H1 (cell line): ENCODE results near the gene MAPRE2. TPM values are rescaled to one million over a fixed set of nuclear protein-coding genes. Genes with fewer than 3 reads are reported as not detected.

Source experiments
- CTCF ChIA-PET: fragments of 300-600 bp; sonication (Branson Sonifier 250); formaldehyde crosslinking; loops from one replicate; lab custom pipeline; 2021; ENCODE audit not compliant: partially characterized antibody; lab: Charles Lee
- POLR2A ChIA-PET: fragments of 300-600 bp; sonication (Branson Sonifier 250); formaldehyde crosslinking; loops from one replicate; lab custom pipeline; 2021; ENCODE audit warnings: inconsistent platforms; ENCODE audit not compliant: partially characterized antibody; lab: Charles Lee
- DNase-seq, 2 experiments: peaks; one replicate each; pipeline versions ENCODE4 v3.0.0 to v3.0.0-alpha.2; 2010 to 2022; ENCODE audit warnings: low spot score in 2 of 2, low read depth in 1 of 2, mixed read lengths in 1 of 2
- FAIRE-seq: peaks from 2 replicates; lab custom pipeline; 2011; peaks lifted over from hg19 to GRCh38; lab: Jason Lieb, UNC
- H2AFZ ChIP-seq: 2 replicates; pipeline ENCODE4 v1.8.1; 2012; ENCODE audit warnings: low read length, inconsistent platforms
- H2AK5ac ChIP-seq: 2 replicates; pipeline ENCODE4 v1.6.1; 2013; ENCODE audit warnings: low read depth, low read length
- H2BK120ac ChIP-seq: replicated peaks from 2 replicates; pipeline ENCODE3; 2013; ENCODE audit warnings: low read depth, low read length, inconsistent platforms
- H2BK12ac ChIP-seq: 2 replicates; pipeline ENCODE4 v1.6.1; 2013; ENCODE audit warnings: low read depth, low read length
- H2BK15ac ChIP-seq: 2 replicates; pipeline ENCODE4 v1.6.1; 2013; ENCODE audit warnings: low read length
- H2BK20ac ChIP-seq: 2 replicates; pipeline ENCODE4 v1.6.1; 2013; ENCODE audit warnings: low read length
- H2BK5ac ChIP-seq: 2 replicates; pipeline ENCODE4 v1.6.1; 2013; ENCODE audit warnings: low read depth, low read length
- H3K14ac ChIP-seq: 2 replicates; pipeline ENCODE4 v1.6.1; 2013; ENCODE audit warnings: inconsistent platforms; ENCODE audit not compliant: insufficient read length
- H3K18ac ChIP-seq: 2 replicates; pipeline ENCODE4 v1.6.1; 2013; ENCODE audit warnings: low read length; ENCODE audit errors: extremely low read depth
- H3K23ac ChIP-seq: 2 replicates; pipeline ENCODE4 v1.6.1; 2013; ENCODE audit warnings: inconsistent platforms; ENCODE audit not compliant: insufficient read length
- H3K23me2 ChIP-seq: 2 replicates; pipeline ENCODE4 v1.6.1; 2013; ENCODE audit warnings: low read depth, low read length
- H3K27ac ChIP-seq: 2 replicates; pipeline ENCODE4 v1.6.1; 2011; ENCODE audit warnings: low read depth, low read length, inconsistent platforms
- H3K27me3 ChIP-seq, 4 experiments: replicated peaks in 1 of 4; 1 replicate in 1 of 4; 2 replicates in 3 of 4; pipeline versions ENCODE4 v1.6.1 to v1.8.1; 2011 to 2013; ENCODE audit warnings: low read length in 3 of 4, mild to moderate bottlenecking in 3 of 4, inconsistent platforms in 2 of 4, mixed read lengths in 2 of 4, moderate library complexity in 1 of 4; ENCODE audit not compliant: control insufficient read depth in 3 of 4, insufficient read depth in 3 of 4; ENCODE audit errors: extremely low read depth in 1 of 4
- H3K36me3 ChIP-seq, 4 experiments: 2 replicates each; pipeline versions ENCODE4 v1.6.1 to v1.8.1; 2011 to 2013; ENCODE audit warnings: mild to moderate bottlenecking in 4 of 4, low read length in 3 of 4, moderate library complexity in 2 of 4, control low read depth in 1 of 4, inconsistent platforms in 1 of 4; ENCODE audit not compliant: insufficient read depth in 4 of 4, control insufficient read depth in 2 of 4
- H3K4ac ChIP-seq: replicated peaks from 2 replicates; pipeline ENCODE3; 2013; ENCODE audit warnings: low read length, low read depth, mixed read lengths, inconsistent platforms; ENCODE audit not compliant: insufficient read length
- H3K4me1 ChIP-seq, 4 experiments: replicated peaks in 1 of 4; 1 replicate in 1 of 4; 2 replicates in 3 of 4; pipeline versions ENCODE4 v1.6.1 to v1.8.1; 2011 to 2013; ENCODE audit warnings: low read length in 3 of 4, inconsistent platforms in 2 of 4, mixed read lengths in 1 of 4; ENCODE audit not compliant: insufficient read depth in 4 of 4, control insufficient read depth in 3 of 4
- H3K4me2 ChIP-seq, 2 experiments: 2 replicates each; pipeline versions ENCODE4 v1.6.1 to v1.8.1; 2011 to 2013; ENCODE audit warnings: low read depth in 2 of 2, low read length in 2 of 2, control low read depth in 1 of 2, inconsistent platforms in 1 of 2, mild to moderate bottlenecking in 1 of 2; ENCODE audit not compliant: insufficient read depth in 1 of 2
- H3K4me3 ChIP-seq, 4 experiments: fragments of 200-600, 300-600 bp in 1 of 4; sonication (generic), shearing (Covaris generic), sonication (Bioruptor Twin) in 1 of 4; 2 replicates each; pipeline versions ENCODE4 v1.5.1 to v1.8.1; 2011 to 2016; ENCODE audit warnings: low read length in 4 of 4, low read depth in 3 of 4, control low read depth in 2 of 4, inconsistent platforms in 2 of 4, mild to moderate bottlenecking in 2 of 4, mixed read lengths in 1 of 4, moderate library complexity in 1 of 4; ENCODE audit not compliant: insufficient read depth in 2 of 4; ENCODE audit errors: extremely low read depth in 1 of 4
- H3K56ac ChIP-seq: replicated peaks from 2 replicates; pipeline ENCODE3; 2013; ENCODE audit warnings: low read depth, mild to moderate bottlenecking, mixed read lengths, low read length, inconsistent platforms; ENCODE audit not compliant: insufficient read length
- H3K79me1 ChIP-seq: 2 replicates; pipeline ENCODE4 v1.6.1; 2013; ENCODE audit warnings: low read depth, low read length, control low read depth
- H3K79me2 ChIP-seq, 2 experiments: 2 replicates each; pipeline versions ENCODE4 v1.6.1 to v1.8.1; 2012 to 2013; ENCODE audit warnings: low read length in 2 of 2, mild to moderate bottlenecking in 2 of 2, inconsistent platforms in 1 of 2; ENCODE audit not compliant: insufficient read depth in 2 of 2, control insufficient read depth in 1 of 2
- H3K9ac ChIP-seq, 4 experiments: replicated peaks in 1 of 4; 1 replicate in 1 of 4; 2 replicates in 3 of 4; pipeline versions ENCODE4 v1.6.1 to v1.8.1; 2011 to 2013; ENCODE audit warnings: low read depth in 3 of 4, low read length in 3 of 4, control low read depth in 2 of 4, mild to moderate bottlenecking in 2 of 4, moderate library complexity in 2 of 4, inconsistent platforms in 1 of 4; ENCODE audit errors: extremely low read depth in 1 of 4
- H3K9me3 ChIP-seq, 2 experiments: 2 replicates each; pipeline versions ENCODE4 v1.6.1 to v1.8.1; 2012 to 2013; ENCODE audit warnings: mild to moderate bottlenecking in 2 of 2, moderate library complexity in 2 of 2, control low read depth in 1 of 2, inconsistent platforms in 1 of 2, low read depth in 1 of 2, low read length in 1 of 2, mixed read lengths in 1 of 2; ENCODE audit not compliant: insufficient read depth in 2 of 2
- H4K20me1 ChIP-seq, 2 experiments: replicated peaks in 1 of 2; 2 replicates each; pipeline versions ENCODE3 to v1.8.1; 2011 to 2013; ENCODE audit warnings: inconsistent platforms in 2 of 2, low read length in 2 of 2, mild to moderate bottlenecking in 1 of 2; ENCODE audit not compliant: insufficient read depth in 2 of 2, control insufficient read depth in 1 of 2
- H4K5ac ChIP-seq: 2 replicates; pipeline ENCODE4 v1.6.1; 2013; ENCODE audit warnings: low read length, low read depth, mixed read lengths, inconsistent platforms; ENCODE audit not compliant: insufficient read length
- H4K8ac ChIP-seq: 2 replicates; pipeline ENCODE4 v1.8.0; 2013; ENCODE audit warnings: mild to moderate bottlenecking, moderate library complexity, low read length, inconsistent platforms; ENCODE audit not compliant: insufficient read depth; ENCODE audit errors: extremely low read depth
- H4K91ac ChIP-seq: replicated peaks from 2 replicates; pipeline ENCODE3; 2013; ENCODE audit warnings: low read length, mixed read lengths, inconsistent platforms; ENCODE audit not compliant: insufficient read length
- CBX8 ChIP-seq: fragments of 300-800, 300-1000 bp; sonication (generic); IDR thresholded peaks from 2 replicates; pipeline ENCODE4 v1.7.1; 2016; ENCODE audit warnings: low read depth, low read length, borderline replicate concordance
- CREB1 ChIP-seq: IDR thresholded peaks from 2 replicates; pipeline ENCODE4 v1.6.1; 2012; ENCODE audit warnings: inconsistent platforms
- EP300 ChIP-seq, 2 experiments: IDR thresholded peaks; 1 replicate in 1 of 2; 2 replicates in 1 of 2; pipeline ENCODE4 v1.6.1; 2011 to 2012; ENCODE audit warnings: low read depth in 2 of 2, low read length in 2 of 2, mild to moderate bottlenecking in 2 of 2, borderline replicate concordance in 1 of 2, inconsistent platforms in 1 of 2, moderate library complexity in 1 of 2
- HDAC2 ChIP-seq, 2 experiments: fragments of 300-600 bp in 1 of 2; sonication (generic) in 1 of 2; IDR thresholded peaks; 2 replicates each; pipeline ENCODE4 v1.6.1; 2011 to 2012; ENCODE audit warnings: low read depth in 2 of 2, low read length in 2 of 2, mild to moderate bottlenecking in 2 of 2, moderate library complexity in 2 of 2, borderline replicate concordance in 1 of 2, inconsistent platforms in 1 of 2
- MAFK ChIP-seq: IDR thresholded peaks from 2 replicates; pipeline ENCODE4 v1.6.1; 2012; ENCODE audit warnings: low read depth, mild to moderate bottlenecking, improper control_type of control experiment, low read length
- NANOG ChIP-seq: IDR thresholded peaks from 2 replicates; pipeline ENCODE4 v1.6.1; 2011; ENCODE audit warnings: low read length, low read depth, mild to moderate bottlenecking, inconsistent platforms; ENCODE audit not compliant: insufficient read depth, poor library complexity, severe bottlenecking
- RXRA ChIP-seq: IDR thresholded peaks from 2 replicates; pipeline ENCODE4 v1.6.1; 2011; ENCODE audit warnings: low read depth, mild to moderate bottlenecking, low read length, moderate library complexity; ENCODE audit not compliant: insufficient read depth
- SIN3A ChIP-seq, 2 experiments: IDR thresholded peaks in 1 of 2; conservative IDR thresholded peaks in 1 of 2; 2 replicates each; pipeline ENCODE4 v1.6.1; 2011 to 2012; ENCODE audit warnings: low read length in 2 of 2, improper control_type of control experiment in 1 of 2, low read depth in 1 of 2, mild to moderate bottlenecking in 1 of 2
- SIX5 ChIP-seq: IDR thresholded peaks from 2 replicates; pipeline ENCODE4 v1.6.1; 2011; ENCODE audit warnings: mild to moderate bottlenecking, low read depth, low read length
- SP4 ChIP-seq: IDR thresholded peaks from 2 replicates; pipeline ENCODE4 v1.6.1; 2012; ENCODE audit warnings: low read length, inconsistent platforms
- TBP ChIP-seq: IDR thresholded peaks from 2 replicates; pipeline ENCODE4 v1.6.1; 2011; ENCODE audit warnings: low read depth, low read length, improper control_type of control experiment
- ZNF274 ChIP-seq: IDR thresholded peaks from 2 replicates; pipeline ENCODE4 v1.7.0; 2012; ENCODE audit warnings: low read length, borderline replicate concordance; ENCODE audit errors: extremely low read depth
- WGBS, 2 experiments: shearing (Covaris generic) in 1 of 2; methylation state at CpG; one replicate each; pipeline versions ENCODE4 v1.1.6 to v1.1.7; 2013 to 2015; ENCODE audit warnings: low lambda C conversion rate in 2 of 2, mixed read lengths in 2 of 2, inconsistent platforms in 1 of 2, low coverage in 1 of 2, missing lambda C conversion rate in 1 of 2; ENCODE audit not compliant: insufficient replicate concordance in 2 of 2, insufficient coverage in 1 of 2, insufficient read length in 1 of 2; ENCODE audit errors: extremely low coverage in 1 of 2, missing lambda C conversion rate in 1 of 2; 5-methylcytosine and 5-hydroxymethylcytosine counted together
- polyA plus RNA-seq, 7 experiments: library from polyadenylated mRNA; depleted of rRNA in 3 of 7; stranded (reverse) in 5 of 7; unstranded in 2 of 7; fragments of >200 nt in 5 of 7; fragments of 200-250 nt in 2 of 7; gene quantifications; 1 replicate in 5 of 7; 2 replicates in 1 of 7; 4 replicates in 1 of 7; pipeline versions ENCODE4 v1.2.1 to v1.2.3, GENCODE V29; 2011 to 2013; ENCODE audit warnings: missing spikeins in 2 of 7, mixed read lengths in 2 of 7
- total RNA-seq: library from RNA; stranded (reverse); fragmentation: NEBNext Ultra II Directional; extraction: Animal tissue kit (Norgen Biotek cat#: 25700); gene quantifications from 2 replicates; pipeline ENCODE4 v1.2.1, GENCODE V29; 2021
- TF ChIP-seq, protein P1 (sequence below): IDR thresholded peaks from 2 replicates; pipeline ENCODE4 v1.6.1; 2011; ENCODE audit warnings: low read length, improper control_type of control experiment

Gene MAPRE2
- total and polyA plus RNA-seq, 2 of the 8 experiments (the other 6 are each of a cell fraction or from before 2014, with no cell fraction given): 32.6 to 33.1 TPM

GRCh38 chr18:35136248-35136647, 95.0 kb downstream of the MAPRE2 start:
- Histone ChIP-seq H3K4me2 (no peak overlapping the region), H3K36me3 (no peaks in the 10 kb centered on the region; a peak in 2 of 8 replicates), H3K4me1 (peaks cover 2 to 6% (median 3%) of the 10 kb centered on the region in 4 experiments; a peak in 4 of 7 replicates), H3K23me2 (no peaks in the 10 kb centered on the region), H3K27me3 (no peaks in the 10 kb centered on the region), H3K18ac (no peak overlapping the region), H3K23ac (no peak overlapping the region), H3K79me1 (no peaks in the 10 kb centered on the region), H2AFZ (no peak overlapping the region), H3K27ac (no peak overlapping the region), H3K9ac (no peak overlapping the region), H2BK20ac (no peak overlapping the region), H3K56ac (no peak overlapping the region), H4K5ac (no peak overlapping the region), H3K4me3 (no peak overlapping the region), H3K79me2 (no peaks in the 10 kb centered on the region), H2BK5ac (no peak overlapping the region), H4K8ac (no peak overlapping the region), H2BK120ac (no peak overlapping the region), H3K9me3 (no peaks in the 10 kb centered on the region), H3K14ac (no peak overlapping the region), H2AK5ac (no peak overlapping the region), H2BK15ac (no peak overlapping the region), H3K4ac (no peak overlapping the region), H4K20me1 (no peaks in the 10 kb centered on the region), H2BK12ac (no peak overlapping the region), H4K91ac (no peak overlapping the region)
- POLR2A ChIA-PET: no interaction called here
- WGBS, 2 experiments: 92% methylated on average over 3 of the region's 3 CpGs; no CpG with 5 or more reads in 1 of the 2 experiments
- DNase-seq (no peak), FAIRE-seq (no peak)
- CTCF ChIA-PET: interaction anchor here (0.8 to 4.9 kb wide), 6 partner anchors 9 to 270 kb away, joined by 3 to 51 read pairs (median 3); no protein-coding TSS in a partner anchor
- TF ChIP-seq HDAC2 (IDR thresholded peaks at IDR 0.05; ENCODE audit: borderline replicate concordance in 1 of 2, low read depth in 2 of 2, low read length in 2 of 2): no peak
- TF ChIP-seq EP300 (IDR thresholded peaks at IDR 0.05; ENCODE audit: borderline replicate concordance in 1 of 2, low read depth in 2 of 2, low read length in 2 of 2): no peak
- TF ChIP-seq ZNF274: no peak
- TF ChIP-seq TBP: no peak
- TF ChIP-seq SIX5: no peak
- TF ChIP-seq CREB1: no peak
- TF ChIP-seq, protein P1, sequence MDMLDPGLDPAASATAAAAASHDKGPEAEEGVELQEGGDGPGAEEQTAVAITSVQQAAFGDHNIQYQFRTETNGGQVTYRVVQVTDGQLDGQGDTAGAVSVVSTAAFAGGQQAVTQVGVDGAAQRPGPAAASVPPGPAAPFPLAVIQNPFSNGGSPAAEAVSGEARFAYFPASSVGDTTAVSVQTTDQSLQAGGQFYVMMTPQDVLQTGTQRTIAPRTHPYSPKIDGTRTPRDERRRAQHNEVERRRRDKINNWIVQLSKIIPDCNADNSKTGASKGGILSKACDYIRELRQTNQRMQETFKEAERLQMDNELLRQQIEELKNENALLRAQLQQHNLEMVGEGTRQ: no peak
- no peak for TF ChIP-seq NANOG
- no peak for TF ChIP-seq RXRA
- no peak for TF ChIP-seq CBX8
- TF ChIP-seq SP4: no peak
- TF ChIP-seq SIN3A (conservative IDR thresholded peaks at IDR 0.05 in 1 of 2, IDR thresholded peaks at IDR 0.05 in 1 of 2; ENCODE audit: low read depth in 1 of 2, low read length in 2 of 2): no peak
- no peak for TF ChIP-seq MAFK
